Keratinocyte (primary cell): Measurements from ENCODE around the gene CERT1. TPM values are rescaled to one million over a fixed set of nuclear protein-coding genes. Genes with fewer than 3 reads are reported as not detected.

Experiments
- DNase-seq: peaks from one replicate; pipeline ENCODE4 v3.0.0-alpha.2; 2011; ENCODE audit warnings: low read depth, missing footprints, low spot score
- FAIRE-seq: peaks from 2 replicates; lab custom pipeline; 2011; peaks lifted over from hg19 to GRCh38; lab: Jason Lieb, UNC
- H2AFZ ChIP-seq: 2 replicates; pipeline ENCODE4 v1.6.0; 2012; ENCODE audit warnings: low read length, control low read depth, inconsistent platforms; ENCODE audit not compliant: control insufficient read depth
- H3K27ac ChIP-seq: 2 replicates; pipeline ENCODE4 v1.5.1; 2011; ENCODE audit warnings: low read length; ENCODE audit not compliant: control insufficient read depth, insufficient read depth
- H3K27me3 ChIP-seq: 3 replicates; pipeline ENCODE4 v1.6.0; 2011; ENCODE audit warnings: low read length; ENCODE audit not compliant: control insufficient read depth, insufficient read depth; ENCODE audit errors: extremely low read depth
- H3K36me3 ChIP-seq, 2 experiments: 2 replicates in 1 of 2; 3 replicates in 1 of 2; pipeline ENCODE4 v1.5.1; 2011; ENCODE audit warnings: low read length in 2 of 2, mild to moderate bottlenecking in 1 of 2; ENCODE audit not compliant: control insufficient read depth in 2 of 2, insufficient read depth in 2 of 2; ENCODE audit errors: extremely low read depth in 1 of 2
- H3K4me1 ChIP-seq: 3 replicates; pipeline ENCODE4 v1.5.1; 2011; ENCODE audit warnings: low read length; ENCODE audit not compliant: control insufficient read depth, insufficient read depth; ENCODE audit errors: extremely low read depth
- H3K4me2 ChIP-seq: 3 replicates; pipeline ENCODE4 v1.6.0; 2011; ENCODE audit warnings: low read depth, low read length; ENCODE audit not compliant: control insufficient read depth, insufficient read depth; ENCODE audit errors: extremely low read depth
- H3K4me3 ChIP-seq, 3 experiments: fragments of 200-600 bp in 1 of 3; sonication (generic) in 1 of 3; 2 replicates in 2 of 3; 3 replicates in 1 of 3; pipeline ENCODE4 v1.5.1; 2011 to 2016; ENCODE audit warnings: low read length in 3 of 3, mild to moderate bottlenecking in 3 of 3, control low read depth in 2 of 3, inconsistent platforms in 1 of 3, low read depth in 1 of 3, mixed read lengths in 1 of 3, mixed run types in 1 of 3, moderate library complexity in 1 of 3; ENCODE audit not compliant: control insufficient read depth in 2 of 3, insufficient read depth in 2 of 3; ENCODE audit errors: extremely low read depth in 1 of 3
- H3K79me2 ChIP-seq: 2 replicates; pipeline ENCODE4 v1.6.0; 2012; ENCODE audit warnings: low read length; ENCODE audit not compliant: control insufficient read depth, insufficient read depth
- H3K9ac ChIP-seq: 3 replicates; pipeline ENCODE4 v1.6.0; 2011; ENCODE audit warnings: low read length; ENCODE audit not compliant: control insufficient read depth, insufficient read depth; ENCODE audit errors: extremely low read depth
- H3K9me1 ChIP-seq: 3 replicates; pipeline ENCODE4 v1.6.0; 2011; ENCODE audit warnings: low read length; ENCODE audit not compliant: control insufficient read depth, insufficient read depth; ENCODE audit errors: extremely low read depth
- H3K9me3 ChIP-seq: 2 replicates; pipeline ENCODE4 v1.5.1; 2012; ENCODE audit warnings: low read depth, low read length; ENCODE audit not compliant: control insufficient read depth
- H4K20me1 ChIP-seq: 3 replicates; pipeline ENCODE4 v1.6.0; 2011; ENCODE audit warnings: low read length; ENCODE audit not compliant: control insufficient read depth, insufficient read depth; ENCODE audit errors: extremely low read depth
- EZH2 ChIP-seq: IDR thresholded peaks from one replicate; pipeline ENCODE4 v1.6.1; 2012; ENCODE audit warnings: inconsistent platforms, mild to moderate bottlenecking, low read length, moderate library complexity
- dilution Hi-C: fragments of 300-500 bp; cut with MboI; formaldehyde crosslinking; loops from one replicate; pipeline ENCODE4 v1.7.0; 2020; ENCODE audit warnings: low sequenced_read_pairs; ENCODE audit not compliant: extremely low pct_ligation_motif_present
- polyA plus RNA-seq, 5 experiments: library from polyadenylated mRNA; depleted of rRNA in 3 of 5; stranded (reverse) in 3 of 5; stranded (forward) in 1 of 5; unstranded in 1 of 5; fragments of >200 nt; gene quantifications; 1 replicate in 1 of 5; 2 replicates in 3 of 5; 3 replicates in 1 of 5; pipeline versions ENCODE4 v1.2.1 to v1.2.3, GENCODE V29; 2011 to 2012; ENCODE audit warnings: missing spikeins in 2 of 5, low read depth in 1 of 5, low replicate concordance in 1 of 5
- TF ChIP-seq, protein P1 (sequence below), 3 experiments: IDR thresholded peaks in 1 of 3; conservative IDR thresholded peaks in 1 of 3; optimal IDR thresholded peaks in 1 of 3; 2 replicates in 2 of 3; 3 replicates in 1 of 3; pipeline versions ENCODE3 to v1.5.1; 2011; ENCODE audit warnings: low read length in 3 of 3, mild to moderate bottlenecking in 3 of 3, moderate library complexity in 2 of 3, control low read depth in 1 of 3, inconsistent platforms in 1 of 3; ENCODE audit not compliant: insufficient read depth in 2 of 3; ENCODE audit errors: extremely low read depth in 1 of 3

Gene CERT1
- polyA plus RNA-seq, 1 donor (not counting 4 experiments of a cell fraction or from before 2014, with no cell fraction given) = 20.8 TPM

GRCh38 chr5:75380099-75380498, 131.3 kb downstream of the CERT1 start:
- H4K20me1 ChIP-seq = no peaks in the 10 kb centered on the region
- no peaks in the 10 kb centered on the region for H3K9me3 ChIP-seq
- dilution Hi-C loops = no loop called here
- FAIRE-seq (no peak), DNase-seq (no peak)
- no peak overlapping the region for H3K27ac ChIP-seq
- no peak for TF ChIP-seq EZH2
- TF ChIP-seq, protein P1, sequence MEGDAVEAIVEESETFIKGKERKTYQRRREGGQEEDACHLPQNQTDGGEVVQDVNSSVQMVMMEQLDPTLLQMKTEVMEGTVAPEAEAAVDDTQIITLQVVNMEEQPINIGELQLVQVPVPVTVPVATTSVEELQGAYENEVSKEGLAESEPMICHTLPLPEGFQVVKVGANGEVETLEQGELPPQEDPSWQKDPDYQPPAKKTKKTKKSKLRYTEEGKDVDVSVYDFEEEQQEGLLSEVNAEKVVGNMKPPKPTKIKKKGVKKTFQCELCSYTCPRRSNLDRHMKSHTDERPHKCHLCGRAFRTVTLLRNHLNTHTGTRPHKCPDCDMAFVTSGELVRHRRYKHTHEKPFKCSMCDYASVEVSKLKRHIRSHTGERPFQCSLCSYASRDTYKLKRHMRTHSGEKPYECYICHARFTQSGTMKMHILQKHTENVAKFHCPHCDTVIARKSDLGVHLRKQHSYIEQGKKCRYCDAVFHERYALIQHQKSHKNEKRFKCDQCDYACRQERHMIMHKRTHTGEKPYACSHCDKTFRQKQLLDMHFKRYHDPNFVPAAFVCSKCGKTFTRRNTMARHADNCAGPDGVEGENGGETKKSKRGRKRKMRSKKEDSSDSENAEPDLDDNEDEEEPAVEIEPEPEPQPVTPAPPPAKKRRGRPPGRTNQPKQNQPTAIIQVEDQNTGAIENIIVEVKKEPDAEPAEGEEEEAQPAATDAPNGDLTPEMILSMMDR (optimal IDR thresholded peaks at IDR 0.05 in 1 of 3, IDR thresholded peaks at IDR 0.05 in 1 of 3, conservative IDR thresholded peaks at IDR 0.05 in 1 of 3; ENCODE audit: extremely low read depth in 1 of 3, insufficient read depth in 2 of 3, low read length in 3 of 3) = no peak
- H3K4me2 ChIP-seq = no peak overlapping the region
- H2AFZ ChIP-seq = no peak overlapping the region
- H3K4me3 ChIP-seq = no peak overlapping the region
- H3K27me3 ChIP-seq = no peaks in the 10 kb centered on the region
- no peaks in the 10 kb centered on the region for H3K79me2 ChIP-seq
- no peaks in the 10 kb centered on the region for H3K4me1 ChIP-seq
- peaks cover 4 to 10% of the 10 kb centered on the region in 2 experiments for H3K36me3 ChIP-seq
- H3K9me1 ChIP-seq = no peaks in the 10 kb centered on the region
- no peak overlapping the region for H3K9ac ChIP-seq

DNA sequence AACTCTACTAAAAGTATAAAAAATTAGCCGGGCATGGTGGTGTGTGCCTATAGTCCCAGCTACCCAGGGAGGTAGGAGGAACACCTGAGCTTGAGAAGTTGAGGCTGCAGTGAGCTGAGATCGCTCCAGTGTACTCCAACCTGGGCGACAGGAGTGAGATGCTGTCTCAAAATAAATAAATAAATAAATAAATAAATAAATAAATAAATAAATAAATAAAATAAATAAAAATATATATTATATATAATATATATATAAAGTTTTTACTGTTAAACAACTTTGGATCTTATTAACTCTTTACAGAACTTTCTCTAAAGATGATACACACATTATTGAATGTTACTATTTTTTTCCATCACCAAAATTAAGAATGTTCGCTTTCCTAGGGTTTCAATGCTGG, 136.0 kb downstream of the CERT1 start:
- Histone ChIP-seq H3K9me3 (no peaks in the 10 kb centered on the region), H3K4me2 (no peak overlapping the region), H2AFZ (no peak overlapping the region), H3K4me1 (no peaks in the 10 kb centered on the region), H3K27me3 (no peaks in the 10 kb centered on the region), H3K9ac (no peak overlapping the region), H3K27ac (no peak overlapping the region), H3K4me3 (no peak overlapping the region), H3K9me1 (no peaks in the 10 kb centered on the region), H3K36me3 (peaks cover 9 to 10% of the 10 kb centered on the region in 2 experiments), H3K79me2 (no peaks in the 10 kb centered on the region), H4K20me1 (no peaks in the 10 kb centered on the region)
- TF ChIP-seq EZH2 = no peak
- TF ChIP-seq, protein P1 (optimal IDR thresholded peaks at IDR 0.05 in 1 of 3, IDR thresholded peaks at IDR 0.05 in 1 of 3, conservative IDR thresholded peaks at IDR 0.05 in 1 of 3; ENCODE audit: extremely low read depth in 1 of 3, insufficient read depth in 2 of 3, low read length in 3 of 3) = no peak
- no peak for DNase-seq
- no peak for FAIRE-seq
- dilution Hi-C loops = no loop called here
